Testis (tissue), 3 donors: Measurements from ENCODE around the gene LZTFL1. TPM values are rescaled to one million over a fixed set of nuclear protein-coding genes. Genes with fewer than 3 reads are reported as not detected.
A peak's percentile ranks its signal among the peaks of the same experiment; 100 is the strongest.

Source experiments
- DNase-seq: peaks from one replicate; pipeline ENCODE4 v3.0.0-alpha.2; 2019
- H3K27ac ChIP-seq, 2 donors: fragments of 200-600 bp; sonication (generic); one replicate each; pipeline ENCODE4 v1.5.1; 2019
- H3K27me3 ChIP-seq: fragments of 200-600 bp; sonication (generic); one replicate; pipeline ENCODE4 v1.5.1; 2019
- H3K36me3 ChIP-seq: fragments of 200-600 bp; sonication (generic); one replicate; pipeline ENCODE4 v1.5.1; 2017; ENCODE audit warnings: low read depth; ENCODE audit errors: missing control alignments
- H3K4me1 ChIP-seq: fragments of 200-600 bp; sonication (generic); one replicate; pipeline ENCODE4 v1.5.1; 2019
- H3K4me3 ChIP-seq, 2 donors: fragments of 200-600 bp; sonication (generic); one replicate each; pipeline ENCODE4 v1.5.1; 2017 to 2019
- H3K9me3 ChIP-seq: fragments of 200-600 bp; sonication (generic); one replicate; pipeline ENCODE4 v1.5.1; 2017
- CTCF ChIP-seq, 3 experiments: fragments of 450-650 bp in 2 of 3; fragments of 200-600 bp in 1 of 3; sonication (generic) in 1 of 3; IDR thresholded peaks; one replicate each; pipeline ENCODE4 v1.5.1; 2016 to 2019; ENCODE audit warnings: antibody characterized with exemption in 3 of 3, mild to moderate bottlenecking in 2 of 3, moderate library complexity in 1 of 3
- POLR2A ChIP-seq: fragments of 450-650 bp; IDR thresholded peaks from one replicate; pipeline ENCODE4 v1.6.1; 2017; ENCODE audit warnings: antibody characterized with exemption, mild to moderate bottlenecking, moderate library complexity
- WGBS, 2 donors: methylation state at CpG; one replicate each; pipeline ENCODE4 v1.1.5; 2018; 5-methylcytosine and 5-hydroxymethylcytosine counted together
- intact Hi-C: fragments of 100-400 bp; cut with DNase I; formaldehyde crosslinking; loops from one replicate; pipeline ENCODE4 v1.15.1; 2023; ENCODE audit warnings: low total_unique reads
- polyA plus RNA-seq: library from polyadenylated mRNA; stranded (reverse); fragments of 350-450 nt; fragmentation: Illumina TruSeq; extraction: RNeasy Lipid Tissue Mini Kit (QIAGEN cat#74804); gene quantifications from one replicate; pipeline ENCODE4 v1.2.3, GENCODE V29; 2014; ENCODE audit warnings: low read depth, low replicate concordance; ENCODE audit not compliant: insufficient read depth
- total RNA-seq, 2 donors: library from RNA; depleted of rRNA; stranded (reverse); fragments of >200 nt; gene quantifications; one replicate each; pipeline ENCODE4 v1.2.3, GENCODE V29; 2016

The LZTFL1 gene
- total and polyA plus RNA-seq, 3 donors from 2014 or later: 55.6 to 156 (median 66.4) TPM

DNA sequence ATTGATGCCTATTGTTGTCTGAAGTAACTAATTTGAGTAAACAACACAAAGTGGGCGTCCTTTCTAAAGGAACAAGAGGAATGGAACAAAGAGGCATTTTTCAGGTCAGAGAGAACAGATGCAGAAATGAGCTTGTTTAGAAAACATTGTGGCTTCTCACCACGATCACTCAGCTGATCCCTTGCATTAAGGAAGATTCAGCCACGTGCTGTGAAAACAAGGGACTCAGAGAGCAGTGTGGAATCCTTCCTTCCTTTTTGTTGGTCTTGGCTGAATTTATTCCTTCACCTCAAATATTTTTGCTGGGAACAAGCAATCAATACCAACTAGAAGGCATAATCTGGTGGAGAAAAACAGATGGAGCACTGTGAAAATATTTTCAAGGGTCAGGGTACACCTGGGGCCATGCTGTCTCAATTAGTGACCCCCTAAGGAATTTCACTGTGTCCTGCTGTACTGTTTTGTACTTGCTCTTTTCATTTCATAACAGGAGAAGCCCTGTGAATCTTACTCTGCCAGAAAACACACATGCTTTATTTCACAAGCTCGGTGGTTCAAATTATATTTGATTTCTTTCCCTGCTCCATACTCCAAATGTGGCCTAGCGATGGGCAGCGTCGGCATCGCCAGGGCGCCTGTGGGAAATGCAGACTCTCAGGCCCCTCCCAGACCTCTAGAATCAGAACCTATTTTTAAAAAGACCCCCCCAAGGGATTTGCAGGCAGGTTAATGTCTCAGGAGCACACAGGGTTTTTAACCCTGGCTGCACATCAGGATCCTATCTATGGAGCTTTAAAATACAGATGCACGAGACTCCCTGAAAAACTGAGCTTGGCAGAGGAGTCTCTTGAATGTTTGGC is 34.0 kb downstream of the LZTFL1 start:
- TF ChIP-seq CTCF (IDR thresholded peaks at IDR 0.05) (no peak), POLR2A (no peak)
- intact Hi-C loops: no loop called here

DNA sequence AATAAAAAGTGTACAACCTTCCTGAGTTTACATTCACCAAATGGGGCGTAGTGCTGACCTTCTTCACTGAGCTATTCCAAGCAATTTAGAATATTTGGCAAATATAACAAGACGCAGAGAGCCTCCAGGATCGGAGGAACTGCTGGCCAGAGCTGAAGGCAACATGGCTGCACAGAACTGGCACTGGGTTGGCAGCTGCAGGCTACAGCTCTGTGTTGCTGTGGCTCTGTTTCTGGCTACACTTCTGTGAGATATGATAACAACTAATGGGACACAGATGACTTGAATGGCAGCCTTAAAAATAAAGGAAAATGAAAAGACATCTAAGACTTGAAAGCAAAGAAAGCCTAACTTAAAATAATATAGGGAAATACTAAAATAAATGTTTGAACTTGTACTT is 34.8 kb downstream of the LZTFL1 start:
- H3K36me3 ChIP-seq: no peaks in the 10 kb centered on the region
- intact Hi-C loops: no loop called here
- no peak for DNase-seq
- no peak overlapping the region for H3K4me3 ChIP-seq
- WGBS, 2 donors: 68 to 78% methylated on average over 3 of the region's 3 CpGs
- H3K9me3 ChIP-seq: no peaks in the 10 kb centered on the region
- no peak for TF ChIP-seq CTCF (IDR thresholded peaks at IDR 0.05)
- no peak for TF ChIP-seq POLR2A
- no peaks in the 10 kb centered on the region for H3K27me3 ChIP-seq
- no peaks in the 10 kb centered on the region for H3K4me1 ChIP-seq
- H3K27ac ChIP-seq: no peak overlapping the region

More for the DNA sequence above, 34.0 kb downstream of the LZTFL1 start:
- no peak overlapping the region for H3K4me3 ChIP-seq
- peak overlapping the region; percentile 11 to 22 for H3K27ac ChIP-seq
- no peaks in the 10 kb centered on the region for H3K9me3 ChIP-seq
- no peak for DNase-seq
- 63 to 64% methylated on average over 10 of the region's 10 CpGs for WGBS, 2 donors
- H3K36me3 ChIP-seq: no peaks in the 10 kb centered on the region
- H3K27me3 ChIP-seq: no peaks in the 10 kb centered on the region
- H3K4me1 ChIP-seq: no peaks in the 10 kb centered on the region

GRCh38 chr3:45806072-45806471 is 35.8 kb downstream of the LZTFL1 start:
- H3K27me3 ChIP-seq: no peaks in the 10 kb centered on the region
- H3K9me3 ChIP-seq: no peaks in the 10 kb centered on the region
- no peaks in the 10 kb centered on the region for H3K4me1 ChIP-seq
- DNase-seq: no peak
- TF ChIP-seq POLR2A (no peak), CTCF (IDR thresholded peaks at IDR 0.05) (no peak)
- WGBS, 2 donors: 95 to 100% methylated on average over 3 of the region's 3 CpGs
- H3K36me3 ChIP-seq: no peaks in the 10 kb centered on the region
- no peak overlapping the region for H3K4me3 ChIP-seq
- intact Hi-C loops: no loop called here
- no peak overlapping the region for H3K27ac ChIP-seq

- WGBS, 2 donors: 86 to 91% methylated on average over 5 of the region's 5 CpGs
Measured at GRCh38 chr3:45803252-45803935, 38.5 kb downstream of the LZTFL1 start.

More at GRCh38 chr3:45803252-45803935, 38.5 kb downstream of the LZTFL1 start:
- intact Hi-C loops: no loop called here
- no peak overlapping the region for H3K4me3 ChIP-seq
- no peaks in the 10 kb centered on the region for H3K9me3 ChIP-seq
- no peaks in the 10 kb centered on the region for H3K4me1 ChIP-seq
- H3K27me3 ChIP-seq: no peaks in the 10 kb centered on the region
- TF ChIP-seq CTCF (IDR thresholded peaks at IDR 0.05) (no peak), POLR2A (no peak)
- DNase-seq: no peak
- no peaks in the 10 kb centered on the region for H3K36me3 ChIP-seq
- no peak overlapping the region for H3K27ac ChIP-seq
